ENCODE data around the gene ADAMTS3. TPM values are rescaled to one million over a fixed set of nuclear protein-coding genes. Genes with fewer than 3 reads are reported as not detected.
"Not testable (repeated sequence)": the region's sequence is repeated elsewhere in the genome, so short reads cannot be mapped to it uniquely, and the experiment has no call there.

The ADAMTS3 gene
- total and polyA plus RNA-seq, 5 donors from 2014 or later, result 0.34 TPM; not detected in 4

- not testable (repeated sequence) for H3K4me3 ChIP-seq (ENCODE audit: low read depth, low read length); H3K27me3 ChIP-seq (ENCODE audit: control insufficient read depth, insufficient read depth, low read length); H3K4me3 Mint-ChIP-seq; H3K9me3 ChIP-seq (ENCODE audit: control insufficient read depth in 2 of 2, low read length in 2 of 2); DNase-seq; H3K27ac ChIP-seq (ENCODE audit: insufficient read depth, low read length, poor library complexity, severe bottlenecking); H3K27me3 Mint-ChIP-seq; H3K4me1 ChIP-seq (ENCODE audit: control insufficient read depth, insufficient read depth, low read length, poor library complexity, severe bottlenecking); H3K27ac Mint-ChIP-seq; H3K36me3 Mint-ChIP-seq; H3K36me3 ChIP-seq (ENCODE audit: control insufficient read depth, insufficient read depth, low read length); H3K4me1 Mint-ChIP-seq; ATAC-seq (ENCODE audit: low read depth in 2 of 2)
- H3K9me3 Mint-ChIP-seq, result peaks cover 0 to 19% (median 2%) of the 10 kb centered on the region in 7 donors
These were observed 28.3 kb downstream of the ADAMTS3 start for GRCh38 chr4:72540694-72541093.

- H3K9me3 Mint-ChIP-seq, result peaks cover 0 to 19% (median 2%) of the 10 kb centered on the region in 7 donors
- DNase-seq (no peak), ATAC-seq (ENCODE audit: low read depth in 2 of 2) (no peak)
- no peaks in the 10 kb centered on the region for H3K27me3 ChIP-seq (ENCODE audit: control insufficient read depth, insufficient read depth, low read length)
- no peaks in the 10 kb centered on the region for H3K9me3 ChIP-seq (ENCODE audit: control insufficient read depth in 2 of 2, low read length in 2 of 2)
- H3K36me3 Mint-ChIP-seq, result no peaks in the 10 kb centered on the region
- H3K36me3 ChIP-seq (ENCODE audit: control insufficient read depth, insufficient read depth, low read length), result no peaks in the 10 kb centered on the region
- no peaks in the 10 kb centered on the region for H3K4me1 ChIP-seq (ENCODE audit: control insufficient read depth, insufficient read depth, low read length, poor library complexity, severe bottlenecking)
- H3K27me3 Mint-ChIP-seq, result no peaks in the 10 kb centered on the region
- H3K4me3 Mint-ChIP-seq, result no peak overlapping the region
- no peak overlapping the region for H3K27ac Mint-ChIP-seq
- H3K27ac ChIP-seq (ENCODE audit: insufficient read depth, low read length, poor library complexity, severe bottlenecking), result no peak overlapping the region
- H3K4me3 ChIP-seq (ENCODE audit: low read depth, low read length), result no peak overlapping the region
- no peaks in the 10 kb centered on the region for H3K4me1 Mint-ChIP-seq
These were observed 31.0 kb downstream of the ADAMTS3 start for GRCh38 chr4:72538006-72538405.

GRCh38 chr4:72536443-72536842 lies 32.6 kb downstream of the ADAMTS3 start:
- H3K27me3 ChIP-seq (ENCODE audit: control insufficient read depth, insufficient read depth, low read length), result no peaks in the 10 kb centered on the region
- no peaks in the 10 kb centered on the region for H3K36me3 ChIP-seq (ENCODE audit: control insufficient read depth, insufficient read depth, low read length)
- H3K9me3 ChIP-seq (ENCODE audit: control insufficient read depth in 2 of 2, low read length in 2 of 2), result no peaks in the 10 kb centered on the region
- Mint-ChIP-seq H3K4me1 (no peaks in the 10 kb centered on the region), H3K36me3 (no peaks in the 10 kb centered on the region), H3K9me3 (peaks cover 0 to 19% (median 2%) of the 10 kb centered on the region in 7 donors), H3K27me3 (no peaks in the 10 kb centered on the region), H3K4me3 (no peak overlapping the region), H3K27ac (no peak overlapping the region)
- H3K27ac ChIP-seq (ENCODE audit: insufficient read depth, low read length, poor library complexity, severe bottlenecking), result no peak overlapping the region
- DNase-seq (no peak), ATAC-seq (ENCODE audit: low read depth in 2 of 2) (no peak)
- no peak overlapping the region for H3K4me3 ChIP-seq (ENCODE audit: low read depth, low read length)
- no peaks in the 10 kb centered on the region for H3K4me1 ChIP-seq (ENCODE audit: control insufficient read depth, insufficient read depth, low read length, poor library complexity, severe bottlenecking)

- ATAC-seq (ENCODE audit: low read depth in 2 of 2), result no peak
- Mint-ChIP-seq H3K4me3 (no peak overlapping the region), H3K9me3 (no peaks in the 10 kb centered on the region), H3K27ac (no peak overlapping the region), H3K36me3 (no peaks in the 10 kb centered on the region), H3K4me1 (no peaks in the 10 kb centered on the region), H3K27me3 (no peaks in the 10 kb centered on the region)
- Histone ChIP-seq H3K27ac (ENCODE audit: insufficient read depth, low read length, poor library complexity, severe bottlenecking) (no peak overlapping the region), H3K36me3 (ENCODE audit: control insufficient read depth, insufficient read depth, low read length) (no peaks in the 10 kb centered on the region), H3K27me3 (ENCODE audit: control insufficient read depth, insufficient read depth, low read length) (no peaks in the 10 kb centered on the region), H3K9me3 (ENCODE audit: control insufficient read depth in 2 of 2, low read length in 2 of 2) (no peaks in the 10 kb centered on the region), H3K4me1 (ENCODE audit: control insufficient read depth, insufficient read depth, low read length, poor library complexity, severe bottlenecking) (no peaks in the 10 kb centered on the region), H3K4me3 (ENCODE audit: low read depth, low read length) (no peak overlapping the region)
- DNase-seq, result no peak
These were observed 37.2 kb downstream of the ADAMTS3 start for GRCh38 chr4:72531768-72532290.

GRCh38 chr4:72531322-72531721 lies 37.7 kb downstream of the ADAMTS3 start:
- Histone ChIP-seq H3K4me1 (ENCODE audit: control insufficient read depth, insufficient read depth, low read length, poor library complexity, severe bottlenecking) (no peaks in the 10 kb centered on the region), H3K4me3 (ENCODE audit: low read depth, low read length) (no peak overlapping the region), H3K27me3 (ENCODE audit: control insufficient read depth, insufficient read depth, low read length) (no peaks in the 10 kb centered on the region), H3K27ac (ENCODE audit: insufficient read depth, low read length, poor library complexity, severe bottlenecking) (no peak overlapping the region), H3K36me3 (ENCODE audit: control insufficient read depth, insufficient read depth, low read length) (no peaks in the 10 kb centered on the region), H3K9me3 (ENCODE audit: control insufficient read depth in 2 of 2, low read length in 2 of 2) (no peaks in the 10 kb centered on the region)
- Mint-ChIP-seq H3K4me3 (no peak overlapping the region), H3K9me3 (no peaks in the 10 kb centered on the region), H3K27me3 (no peaks in the 10 kb centered on the region), H3K36me3 (no peaks in the 10 kb centered on the region), H3K27ac (no peak overlapping the region), H3K4me1 (no peaks in the 10 kb centered on the region)
- ATAC-seq (ENCODE audit: low read depth in 2 of 2), result no peak
- DNase-seq, result peak in 1 of 3 donors; percentile 9

- DNase-seq (peak in 1 of 3 donors; percentile 26), ATAC-seq (ENCODE audit: low read depth in 2 of 2) (no peak)
- Mint-ChIP-seq H3K36me3 (no peaks in the 10 kb centered on the region), H3K27ac (no peak overlapping the region), H3K27me3 (no peaks in the 10 kb centered on the region), H3K4me1 (no peaks in the 10 kb centered on the region), H3K9me3 (no peaks in the 10 kb centered on the region), H3K4me3 (no peak overlapping the region)
- H3K9me3 ChIP-seq (ENCODE audit: control insufficient read depth in 2 of 2, low read length in 2 of 2), result no peaks in the 10 kb centered on the region
- no peak overlapping the region for H3K27ac ChIP-seq (ENCODE audit: insufficient read depth, low read length, poor library complexity, severe bottlenecking)
- no peaks in the 10 kb centered on the region for H3K36me3 ChIP-seq (ENCODE audit: control insufficient read depth, insufficient read depth, low read length)
- H3K4me3 ChIP-seq (ENCODE audit: low read depth, low read length), result no peak overlapping the region
- no peaks in the 10 kb centered on the region for H3K27me3 ChIP-seq (ENCODE audit: control insufficient read depth, insufficient read depth, low read length)
- H3K4me1 ChIP-seq (ENCODE audit: control insufficient read depth, insufficient read depth, low read length, poor library complexity, severe bottlenecking), result no peaks in the 10 kb centered on the region
These were observed 39.7 kb downstream of the ADAMTS3 start for GRCh38 chr4:72529148-72529822.

GRCh38 chr4:72527038-72527646 lies 41.9 kb downstream of the ADAMTS3 start:
- Mint-ChIP-seq H3K27me3 (no peaks in the 10 kb centered on the region), H3K36me3 (no peaks in the 10 kb centered on the region), H3K27ac (no peak overlapping the region), H3K4me1 (no peaks in the 10 kb centered on the region), H3K9me3 (no peaks in the 10 kb centered on the region), H3K4me3 (no peak overlapping the region)
- DNase-seq (no peak), ATAC-seq (ENCODE audit: low read depth in 2 of 2) (no peak)
- Histone ChIP-seq H3K27ac (ENCODE audit: insufficient read depth, low read length, poor library complexity, severe bottlenecking) (no peak overlapping the region), H3K4me3 (ENCODE audit: low read depth, low read length) (no peak overlapping the region), H3K36me3 (ENCODE audit: control insufficient read depth, insufficient read depth, low read length) (no peaks in the 10 kb centered on the region), H3K4me1 (ENCODE audit: control insufficient read depth, insufficient read depth, low read length, poor library complexity, severe bottlenecking) (no peaks in the 10 kb centered on the region), H3K9me3 (ENCODE audit: control insufficient read depth in 2 of 2, low read length in 2 of 2) (no peaks in the 10 kb centered on the region), H3K27me3 (ENCODE audit: control insufficient read depth, insufficient read depth, low read length) (no peaks in the 10 kb centered on the region)

GRCh38 chr4:72525938-72526337 lies 43.1 kb downstream of the ADAMTS3 start:
- H3K4me1 Mint-ChIP-seq, result no peaks in the 10 kb centered on the region
- Histone ChIP-seq H3K4me1 (ENCODE audit: control insufficient read depth, insufficient read depth, low read length, poor library complexity, severe bottlenecking) (no peaks in the 10 kb centered on the region), H3K36me3 (ENCODE audit: control insufficient read depth, insufficient read depth, low read length) (no peaks in the 10 kb centered on the region), H3K9me3 (ENCODE audit: control insufficient read depth in 2 of 2, low read length in 2 of 2) (no peaks in the 10 kb centered on the region), H3K27me3 (ENCODE audit: control insufficient read depth, insufficient read depth, low read length) (no peaks in the 10 kb centered on the region), H3K4me3 (ENCODE audit: low read depth, low read length) (no peak overlapping the region), H3K27ac (ENCODE audit: insufficient read depth, low read length, poor library complexity, severe bottlenecking) (no peak overlapping the region)
- no peaks in the 10 kb centered on the region for H3K27me3 Mint-ChIP-seq
- no peak overlapping the region for H3K4me3 Mint-ChIP-seq
- H3K27ac Mint-ChIP-seq, result no peak overlapping the region
- no peaks in the 10 kb centered on the region for H3K9me3 Mint-ChIP-seq
- H3K36me3 Mint-ChIP-seq, result no peaks in the 10 kb centered on the region
- DNase-seq, result no peak
- no peak for ATAC-seq (ENCODE audit: low read depth in 2 of 2)
